GM19455 (cell line): Measurements from ENCODE around the gene TTC39C.

Experiments
- ATAC-seq: cut with Tn5 transposase; IDR thresholded peaks from one replicate; pipeline ENCODE4 v1.9.1; 2021; ENCODE audit not compliant: unreplicated experiment

Gene TTC39C

GRCh38 chr18:24014062-24014985 lies at the start of gene TTC39C:
TSS of gene TTC39C (plus strand) at chr18:24014754. CDS start at chr18:24014872, 118 bp downstream.
- peak; percentile 42 for ATAC-seq

DNA sequence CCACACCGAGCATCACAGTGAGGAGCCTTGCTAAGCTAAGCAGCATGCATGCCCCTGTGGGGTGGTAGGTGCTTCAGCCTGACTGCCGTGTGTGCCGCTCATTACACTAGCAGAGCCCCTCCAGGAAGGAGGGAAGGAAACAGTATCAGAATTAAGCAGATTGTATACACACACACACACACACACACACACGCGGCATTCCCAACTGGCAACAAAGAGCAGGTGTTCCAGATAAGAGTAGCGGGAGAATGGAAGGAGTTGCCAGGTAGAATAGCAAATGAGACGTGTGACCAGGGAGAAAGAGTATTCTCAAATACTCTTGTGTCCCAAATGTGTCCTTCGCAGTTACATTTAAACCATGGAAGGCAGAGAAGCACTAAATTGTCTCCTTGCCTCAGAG lies 47.6 kb upstream of the TTC39C start:
- no peak for ATAC-seq

DNA sequence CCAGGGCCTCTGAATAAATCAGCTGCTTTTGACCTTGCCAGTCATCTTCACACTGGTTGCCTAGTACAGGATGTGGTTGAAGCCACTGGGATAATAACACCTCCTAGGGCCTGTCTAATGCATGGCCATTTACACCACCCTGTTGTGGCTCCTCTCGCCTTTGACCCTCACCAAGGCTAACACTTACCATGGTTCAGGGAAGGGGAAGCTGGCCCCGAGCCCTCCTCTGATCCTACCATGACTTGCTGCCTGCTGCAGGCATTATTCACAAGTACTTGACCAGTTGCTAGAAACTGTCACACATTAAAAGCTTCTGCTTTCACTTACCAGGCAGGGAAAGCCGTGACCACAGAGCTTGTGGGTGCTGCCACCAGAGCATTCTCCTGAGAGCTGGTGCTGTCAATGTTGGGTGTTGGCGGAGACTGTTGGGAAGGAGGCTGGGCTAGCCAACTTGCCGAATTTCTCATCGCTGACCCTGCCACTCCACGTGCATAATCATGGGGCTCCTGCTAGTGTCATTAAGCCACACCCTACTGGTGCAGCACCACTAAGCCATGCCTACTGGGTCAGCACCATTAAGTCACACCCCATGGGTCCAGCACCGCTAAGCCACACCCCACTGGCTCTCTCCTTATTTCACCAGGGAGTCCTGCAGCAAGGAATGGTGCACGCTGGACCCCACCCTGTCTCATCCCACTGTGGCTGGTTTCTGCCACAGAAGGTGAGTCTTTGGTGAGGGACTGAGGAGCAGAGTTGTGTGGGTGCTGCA lies 47.0 kb upstream of the TTC39C start:
- no peak for ATAC-seq

- no peak for ATAC-seq
These were observed 45.6 kb upstream of the TTC39C start for GRCh38 chr18:23968638-23969604.

GRCh38 chr18:23969664-23970063 lies 44.9 kb upstream of the TTC39C start:
- ATAC-seq = no peak

GRCh38 chr18:23970161-23971096 lies 44.1 kb upstream of the TTC39C start:
- ATAC-seq = no peak

GRCh38 chr18:23971097-23971440 lies 43.5 kb upstream of the TTC39C start:
- ATAC-seq = no peak

GRCh38 chr18:23971666-23972230 lies 42.8 kb upstream of the TTC39C start:
- no peak for ATAC-seq

- no peak for ATAC-seq
These were observed 42.1 kb upstream of the TTC39C start for GRCh38 chr18:23972453-23972852.

DNA sequence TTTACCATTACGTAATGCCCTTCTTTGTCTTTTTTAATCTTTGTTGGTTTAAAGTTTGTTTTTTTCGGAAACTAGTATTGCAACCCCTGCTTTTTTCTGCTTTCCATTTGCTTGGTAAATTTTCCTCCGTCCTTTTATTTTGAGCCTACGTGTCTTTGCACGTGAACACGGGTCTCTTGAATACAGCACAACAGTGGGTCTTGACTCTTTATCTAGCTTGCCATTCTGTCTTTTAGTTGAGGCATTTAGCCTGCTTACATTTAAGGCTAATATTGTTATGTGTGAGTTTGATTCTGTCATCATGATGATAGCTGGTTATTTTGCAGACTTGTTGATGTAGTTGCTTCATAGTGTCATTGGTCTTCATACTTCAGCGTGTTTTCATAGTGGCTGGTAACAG lies 37.5 kb upstream of the TTC39C start:
- no peak for ATAC-seq

GRCh38 chr18:23977719-23978483 lies 36.7 kb upstream of the TTC39C start:
- ATAC-seq = no peak

- peak; percentile 83 for ATAC-seq
These were observed 33.1 kb upstream of the TTC39C start for GRCh38 chr18:23981369-23981980.

DNA sequence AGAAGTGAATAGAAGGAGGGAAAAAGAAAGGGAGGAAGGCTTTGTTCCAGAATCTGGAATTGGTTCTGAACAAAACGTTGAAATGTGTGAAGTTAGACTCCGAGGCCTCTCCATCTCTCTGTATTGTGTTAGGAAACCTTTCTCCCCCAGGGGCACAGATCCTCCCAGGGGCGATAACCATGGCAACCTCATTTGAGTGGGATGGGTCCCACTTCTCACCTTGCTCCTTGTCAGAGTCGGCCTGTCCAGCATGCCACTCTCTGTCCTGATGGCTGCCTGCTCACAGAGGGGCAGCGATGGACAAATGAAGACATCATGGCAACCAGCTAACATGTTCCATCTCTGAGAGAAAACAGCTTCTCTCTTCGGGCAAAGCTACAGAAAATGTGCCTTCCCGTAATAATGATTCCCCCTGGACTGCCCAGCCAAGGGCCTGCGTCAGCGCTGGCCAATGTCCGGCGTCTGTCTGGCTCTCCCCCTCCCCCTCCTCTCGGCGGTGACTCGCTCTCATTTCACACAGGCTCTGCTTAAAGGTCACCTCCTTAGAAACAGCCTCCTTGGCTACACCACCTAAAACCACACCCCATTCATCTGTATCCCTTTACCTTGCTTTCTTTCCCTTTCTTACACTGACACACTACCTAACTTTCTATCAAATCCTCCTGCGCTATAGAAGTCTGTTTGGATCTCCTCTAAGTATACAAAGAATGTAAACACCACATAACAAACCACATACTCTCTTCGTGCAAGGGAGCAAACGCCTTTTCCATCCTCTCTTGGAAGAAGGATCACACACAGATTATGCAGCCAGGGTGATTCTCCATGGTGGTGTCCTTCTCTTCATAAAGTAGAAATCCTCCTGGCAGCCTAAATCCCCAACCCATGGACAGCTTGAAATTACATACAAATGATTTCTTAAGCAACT lies 32.1 kb upstream of the TTC39C start:
- no peak for ATAC-seq

GRCh38 chr18:23983112-23983511 lies 31.4 kb upstream of the TTC39C start:
- ATAC-seq = no peak

DNA sequence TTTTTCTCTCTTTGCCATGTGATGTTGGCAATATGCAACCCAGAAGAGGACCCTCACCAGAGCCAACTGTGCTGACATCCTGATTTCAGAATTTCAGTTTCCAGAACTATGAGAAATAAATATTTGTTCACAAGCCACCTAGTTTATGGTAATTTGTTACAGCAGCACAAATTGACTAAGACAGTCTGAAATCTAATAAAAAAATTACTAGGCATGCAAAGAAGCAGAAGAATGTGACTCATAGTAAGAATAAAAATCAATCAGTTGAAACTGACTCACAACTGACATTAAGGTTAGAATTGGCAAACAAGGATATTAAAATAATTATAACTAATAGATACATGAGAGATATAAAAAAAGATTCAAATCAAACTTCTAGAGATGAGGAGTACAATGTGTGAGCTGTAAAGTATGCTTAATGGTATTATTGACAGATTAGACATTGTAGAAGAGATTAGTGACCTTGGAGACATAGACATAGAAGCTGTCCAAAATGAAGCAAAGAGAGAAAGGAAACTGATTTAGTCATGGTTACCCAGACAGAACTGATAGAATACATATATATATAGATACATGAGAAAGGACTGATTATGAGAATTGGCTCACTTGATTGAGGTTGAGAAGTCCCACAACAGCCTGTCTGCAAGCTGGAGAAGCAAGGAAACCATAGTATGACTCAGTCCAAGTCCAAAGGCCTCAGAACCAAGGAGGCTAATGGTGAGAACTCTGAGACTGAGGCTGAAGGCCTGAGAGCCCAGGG lies 27.8 kb upstream of the TTC39C start:
- peak; percentile 67 for ATAC-seq
